ENCODE measurements around the gene AHNAK. TPM values are rescaled to one million over a fixed set of nuclear protein-coding genes. Genes with fewer than 3 reads are reported as not detected.

Gene AHNAK
- total and polyA plus RNA-seq, 2 of the 8 experiments (the other 6 are each of a cell fraction or from before 2014, with no cell fraction given) = 2.0 to 5.8 TPM

DNA sequence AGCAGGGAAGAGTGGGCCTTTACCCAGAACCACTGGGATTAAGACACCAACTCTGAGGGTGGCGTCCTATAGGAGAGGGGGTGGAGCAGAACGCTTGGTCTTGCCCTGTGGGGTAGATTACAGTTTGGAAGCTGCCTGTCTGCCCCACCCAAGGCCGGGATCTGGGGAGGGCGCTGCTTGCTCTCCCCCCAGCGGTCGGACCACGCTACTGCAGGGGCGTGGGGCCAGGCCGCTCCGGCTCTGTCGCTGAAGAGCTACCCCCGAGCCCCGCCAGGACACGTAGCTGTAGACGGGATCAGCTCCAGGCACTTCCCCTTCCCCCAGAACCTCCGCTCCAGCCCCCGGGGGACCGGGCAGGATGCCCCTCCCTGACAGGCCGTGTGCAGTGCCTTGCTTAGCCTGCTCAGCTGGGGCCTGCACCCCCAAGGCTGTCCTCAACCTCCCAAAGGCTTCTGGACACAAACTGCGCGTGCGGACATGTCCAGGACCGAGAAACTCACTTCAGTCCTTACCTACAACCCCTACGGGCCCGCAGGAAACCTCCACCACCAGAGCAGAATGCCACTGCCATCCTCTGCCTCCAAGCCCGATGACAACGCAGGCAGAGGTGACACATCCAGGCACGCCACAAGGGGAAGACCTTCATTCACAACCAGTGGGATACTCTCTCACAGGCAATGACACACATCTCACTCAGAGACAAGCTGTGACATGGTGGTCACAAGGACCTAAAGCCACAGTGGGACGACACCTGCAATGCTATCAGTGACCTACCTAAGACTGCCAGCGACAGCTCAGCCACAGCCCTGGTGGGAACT is 3.6 kb downstream of the AHNAK start:
- Histone ChIP-seq H2BK120ac (replicated peaks; ENCODE audit: low read depth, low read length) (no peak overlapping the region), H3K27me3 (replicated peaks in 1 of 4; ENCODE audit: control insufficient read depth in 3 of 4, extremely low read depth in 1 of 4, insufficient read depth in 3 of 4, low read length in 3 of 4) (peaks cover 33 to 51% (median 48%) of the 10 kb centered on the region in 4 experiments), H3K9ac (replicated peaks in 1 of 4; ENCODE audit: extremely low read depth in 1 of 4, low read depth in 3 of 4, low read length in 3 of 4) (no peak overlapping the region; a peak in 2 of 7 replicates), H3K18ac (ENCODE audit: extremely low read depth, low read length) (peak overlapping the region; percentile 17), H3K36me3 (ENCODE audit: control insufficient read depth in 2 of 4, insufficient read depth in 4 of 4, low read length in 3 of 4) (no peaks in the 10 kb centered on the region), H3K27ac (ENCODE audit: low read depth, low read length) (no peak overlapping the region), H3K4me1 (replicated peaks in 1 of 4; ENCODE audit: control insufficient read depth in 3 of 4, insufficient read depth in 4 of 4, low read length in 3 of 4) (peaks cover 4 to 38% (median 23%) of the 10 kb centered on the region in 4 experiments), H2BK5ac (ENCODE audit: low read depth, low read length) (peak overlapping the region; percentile 44; the same call in 1 of the 2 replicates), H2BK15ac (ENCODE audit: low read length) (peak overlapping the region; percentile 92; the same call in 1 of the 2 replicates), H4K8ac (ENCODE audit: extremely low read depth, insufficient read depth, low read length) (peak overlapping the region; percentile 39; the same call in 1 of the 2 replicates), H2BK20ac (ENCODE audit: low read length) (peak overlapping the region; percentile 86; the same call in 1 of the 2 replicates), H2AFZ (ENCODE audit: low read length) (no peak overlapping the region), H3K23me2 (ENCODE audit: low read depth, low read length) (peaks cover 27% of the 10 kb centered on the region), H3K4me2 (ENCODE audit: insufficient read depth in 1 of 2, low read depth in 2 of 2, low read length in 2 of 2) (peak overlapping the region; percentile 64 to 97), H3K14ac (ENCODE audit: insufficient read length) (no peak overlapping the region), H3K23ac (ENCODE audit: insufficient read length) (no peak overlapping the region), H4K5ac (ENCODE audit: insufficient read length, low read depth, low read length) (no peak overlapping the region), H3K4ac (replicated peaks; ENCODE audit: insufficient read length, low read depth, low read length) (no peak overlapping the region), H4K91ac (replicated peaks; ENCODE audit: insufficient read length, low read length) (no peak overlapping the region), H3K79me1 (ENCODE audit: low read depth, low read length) (no peaks in the 10 kb centered on the region), H3K79me2 (ENCODE audit: control insufficient read depth in 1 of 2, insufficient read depth in 2 of 2, low read length in 2 of 2) (no peaks in the 10 kb centered on the region; a peak in 1 of 4 replicates), H2AK5ac (ENCODE audit: low read depth, low read length) (peak overlapping the region; percentile 46; the same call in 1 of the 2 replicates), H3K9me3 (ENCODE audit: insufficient read depth in 2 of 2, low read depth in 1 of 2, low read length in 1 of 2) (no peaks in the 10 kb centered on the region), H4K20me1 (replicated peaks in 1 of 2; ENCODE audit: control insufficient read depth in 1 of 2, insufficient read depth in 2 of 2, low read length in 2 of 2) (peaks cover 8 to 14% of the 10 kb centered on the region in 2 experiments), H2BK12ac (ENCODE audit: low read depth, low read length) (peak overlapping the region; percentile 94), H3K56ac (replicated peaks; ENCODE audit: insufficient read length, low read depth, low read length) (no peak overlapping the region), H3K4me3 (ENCODE audit: extremely low read depth in 1 of 4, insufficient read depth in 2 of 4, low read depth in 3 of 4, low read length in 4 of 4) (peak overlapping the region in 2 of 4 experiments; percentile 20 to 45; a peak in 4 of 8 replicates)
- no peak for FAIRE-seq
- peak in 1 of 2 experiments; percentile 96 for DNase-seq (ENCODE audit: low read depth in 1 of 2, low spot score in 2 of 2)
- CTCF ChIA-PET (ENCODE audit: partially characterized antibody) = interaction anchor here (0.7 to 5.1 kb wide), 62 partner anchors 9 to 385 kb away, joined by 3 to 179 read pairs (median 6); partner anchors contain the start of genes C11orf98, CSKMT, EEF1G and LRRN4CL
- WGBS, 2 experiments (ENCODE audit: extremely low coverage in 1 of 2, insufficient coverage in 1 of 2, insufficient read length in 1 of 2, insufficient replicate concordance in 2 of 2, low coverage in 1 of 2, low lambda C conversion rate in 2 of 2, missing lambda C conversion rate in 1 of 2) = 20% methylated on average over 26 of the region's 30 CpGs; no CpG with 5 or more reads in 1 of the 2 experiments
- POLR2A ChIA-PET (ENCODE audit: partially characterized antibody) = interaction anchor here (0.7 to 7.5 kb wide), 11 partner anchors 10 to 139 kb away, joined by 3 to 59 read pairs (median 4); partner anchors contain the start of genes C11orf98, CSKMT, EEF1G and MTA2
- TF ChIP-seq KDM4A (IDR thresholded peaks at IDR 0.05; ENCODE audit: low read depth, low read length, severe bottlenecking) (peak; percentile 24), RNF2 (IDR thresholded peaks at IDR 0.05; ENCODE audit: borderline replicate concordance, low read depth, low read length, missing control alignments, poor library complexity, severe bottlenecking) (no peak), RAD21 (IDR thresholded peaks at IDR 0.05 in 1 of 2, conservative IDR thresholded peaks at IDR 0.05 in 1 of 2; ENCODE audit: low read depth in 2 of 2, low read length in 2 of 2) (peak; percentile 91 to 95), CTBP2 (IDR thresholded peaks at IDR 0.05; ENCODE audit: borderline replicate concordance, insufficient read depth, insufficient read length, low read length) (peak; percentile 64), SIN3A (conservative IDR thresholded peaks at IDR 0.05 in 1 of 2, IDR thresholded peaks at IDR 0.05 in 1 of 2; ENCODE audit: low read depth in 1 of 2, low read length in 2 of 2) (peak in 1 of 2 experiments; percentile 75; a peak in 2 of 4 replicates), EZH2 (IDR thresholded peaks at IDR 0.05; ENCODE audit: low read depth, low read length, severe bottlenecking) (no peak), TCF12 (IDR thresholded peaks at IDR 0.05; ENCODE audit: low read depth, low read length) (0 out of 2 replicates have a peak, but pooled peaks have one; percentile 30), SUZ12 (IDR thresholded peaks at IDR 0.05; ENCODE audit: low read length) (0 out of 2 replicates have a peak, but pooled peaks have one; percentile 49)
